Measurements from ENCODE around the gene CUX1. TPM values are rescaled to one million over a fixed set of nuclear protein-coding genes. Genes with fewer than 3 reads are reported as not detected.

The CUX1 gene
- total RNA-seq, 1 donor from 2014 or later = 18.3 TPM

DNA sequence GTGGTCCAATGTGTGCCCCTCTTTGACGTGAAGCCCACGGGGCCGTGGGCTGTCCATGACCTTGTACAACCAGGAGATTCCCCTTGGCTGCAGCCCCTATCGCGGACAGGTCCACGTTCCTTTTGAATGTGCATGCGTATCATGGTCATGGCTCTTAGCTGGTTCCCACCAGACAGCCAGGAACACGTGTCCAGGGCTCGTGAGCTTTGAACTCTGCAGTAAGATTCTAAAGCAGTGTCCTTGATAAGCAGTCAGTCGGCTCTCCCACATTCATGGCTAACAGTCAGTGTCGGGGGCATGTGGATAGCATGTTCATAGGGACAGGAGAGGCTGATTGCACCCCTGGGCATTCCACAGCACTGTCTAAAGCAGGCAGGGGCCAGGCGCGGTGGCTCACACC, 393.4 kb downstream of the CUX1 start:
- Histone ChIP-seq H3K4me1 (ENCODE audit: control insufficient read depth in 3 of 3, insufficient read depth in 3 of 3, low read length in 3 of 3) (peaks cover 10 to 14% (median 10%) of the 10 kb centered on the region in 3 donors), H3K9me3 (ENCODE audit: control insufficient read depth in 3 of 3, low read length in 3 of 3) (no peaks in the 10 kb centered on the region), H3K27me3 (ENCODE audit: control insufficient read depth in 3 of 3, insufficient read depth in 3 of 3, low read length in 3 of 3) (no peaks in the 10 kb centered on the region), H3K36me3 (ENCODE audit: control insufficient read depth in 3 of 3, insufficient read depth in 3 of 3, low read length in 3 of 3) (peaks cover 7 to 24% (median 18%) of the 10 kb centered on the region in 3 donors), H3K9ac (ENCODE audit: low read depth in 1 of 3, low read length in 3 of 3) (no peak overlapping the region), H3K4me3 (ENCODE audit: low read length in 3 of 3) (no peak overlapping the region), H3K27ac (ENCODE audit: low read depth, low read length) (no peak overlapping the region)

GRCh38 chr7:102211590-102212550, 394.4 kb downstream of the CUX1 start:
- Histone ChIP-seq H3K4me1 (ENCODE audit: control insufficient read depth in 3 of 3, insufficient read depth in 3 of 3, low read length in 3 of 3) (peaks cover 10 to 14% (median 10%) of the 10 kb centered on the region in 3 donors), H3K27ac (ENCODE audit: low read depth, low read length) (no peak overlapping the region), H3K9ac (ENCODE audit: low read depth in 1 of 3, low read length in 3 of 3) (no peak overlapping the region), H3K27me3 (ENCODE audit: control insufficient read depth in 3 of 3, insufficient read depth in 3 of 3, low read length in 3 of 3) (no peaks in the 10 kb centered on the region), H3K36me3 (ENCODE audit: control insufficient read depth in 3 of 3, insufficient read depth in 3 of 3, low read length in 3 of 3) (peaks cover 4 to 17% (median 12%) of the 10 kb centered on the region in 3 donors), H3K4me3 (ENCODE audit: low read length in 3 of 3) (no peak overlapping the region), H3K9me3 (ENCODE audit: control insufficient read depth in 3 of 3, low read length in 3 of 3) (no peaks in the 10 kb centered on the region)

DNA sequence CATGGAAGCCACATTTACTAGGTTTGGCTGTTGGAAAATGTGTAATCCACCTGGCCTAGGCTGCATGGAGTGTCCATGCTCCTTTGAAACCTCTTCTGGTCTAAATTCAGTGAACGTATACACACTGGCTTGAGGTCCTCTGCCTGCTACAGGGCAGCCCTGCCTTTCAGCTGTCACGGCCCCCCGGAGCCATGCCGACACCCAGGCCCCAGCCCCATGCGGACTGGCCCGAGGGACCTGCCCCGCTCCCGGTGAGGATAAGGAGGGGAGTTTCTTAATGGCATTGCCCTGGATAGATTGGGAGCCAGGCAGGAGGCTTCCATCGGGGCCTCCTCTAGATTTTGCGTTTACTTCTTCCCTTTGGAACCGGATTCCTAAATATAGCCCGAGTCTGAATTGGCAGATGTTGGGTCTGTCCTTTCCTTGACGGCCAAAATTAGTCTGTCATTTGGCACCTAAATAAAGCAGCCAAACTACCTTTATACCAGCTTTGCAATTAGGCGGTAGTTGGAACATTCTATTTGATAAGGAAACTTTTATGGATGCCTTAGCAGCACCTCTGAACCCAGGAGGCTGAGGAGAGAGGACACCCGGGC, 397.1 kb downstream of the CUX1 start:
- Histone ChIP-seq H3K4me1 (ENCODE audit: control insufficient read depth in 3 of 3, insufficient read depth in 3 of 3, low read length in 3 of 3) (peaks cover 10 to 14% (median 10%) of the 10 kb centered on the region in 3 donors), H3K27ac (ENCODE audit: low read depth, low read length) (no peak overlapping the region), H3K36me3 (ENCODE audit: control insufficient read depth in 3 of 3, insufficient read depth in 3 of 3, low read length in 3 of 3) (peaks cover 0 to 11% (median 4%) of the 10 kb centered on the region in 3 donors)

GRCh38 chr7:102215256-102215655, 397.8 kb downstream of the CUX1 start:
- H3K4me1 ChIP-seq (ENCODE audit: control insufficient read depth in 3 of 3, insufficient read depth in 3 of 3, low read length in 3 of 3) = peaks cover 10 to 14% (median 10%) of the 10 kb centered on the region in 3 donors
- no peak overlapping the region for H3K27ac ChIP-seq (ENCODE audit: low read depth, low read length)
- no peaks in the 10 kb centered on the region for H3K9me3 ChIP-seq (ENCODE audit: control insufficient read depth in 3 of 3, low read length in 3 of 3)
- H3K27me3 ChIP-seq (ENCODE audit: control insufficient read depth in 3 of 3, insufficient read depth in 3 of 3, low read length in 3 of 3) = no peaks in the 10 kb centered on the region
- no peak overlapping the region for H3K9ac ChIP-seq (ENCODE audit: low read depth in 1 of 3, low read length in 3 of 3)
- no peak overlapping the region for H3K4me3 ChIP-seq (ENCODE audit: low read length in 3 of 3)
- H3K36me3 ChIP-seq (ENCODE audit: control insufficient read depth in 3 of 3, insufficient read depth in 3 of 3, low read length in 3 of 3) = peaks cover 0 to 11% (median 4%) of the 10 kb centered on the region in 3 donors

More for the DNA sequence above, 397.1 kb downstream of the CUX1 start:
- Histone ChIP-seq H3K9ac (ENCODE audit: low read depth in 1 of 3, low read length in 3 of 3) (peak overlapping the region in 1 of 3 donors; percentile 40), H3K27me3 (ENCODE audit: control insufficient read depth in 3 of 3, insufficient read depth in 3 of 3, low read length in 3 of 3) (no peaks in the 10 kb centered on the region), H3K9me3 (ENCODE audit: control insufficient read depth in 3 of 3, low read length in 3 of 3) (no peaks in the 10 kb centered on the region), H3K4me3 (ENCODE audit: low read length in 3 of 3) (no peak overlapping the region)

DNA sequence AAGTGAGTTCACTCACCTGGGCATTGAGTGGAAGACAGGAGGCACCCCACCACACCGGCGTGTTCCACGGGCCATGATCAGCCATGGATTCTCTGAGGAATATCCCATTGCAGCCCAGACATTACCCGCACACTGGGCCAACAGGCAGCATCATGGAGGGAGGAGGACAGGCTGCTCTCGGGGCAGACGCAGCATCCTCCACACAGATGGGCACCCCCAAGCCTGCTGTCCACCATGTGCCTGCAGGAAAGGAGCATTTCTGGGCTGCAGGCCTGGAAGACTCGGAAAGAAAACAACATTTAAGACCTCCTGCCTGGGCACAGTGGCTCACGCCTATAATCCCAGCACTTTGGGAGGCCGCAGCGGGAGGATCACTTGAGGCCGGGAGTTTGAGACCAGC, 398.3 kb downstream of the CUX1 start:
- Histone ChIP-seq H3K27ac (ENCODE audit: low read depth, low read length) (no peak overlapping the region), H3K36me3 (ENCODE audit: control insufficient read depth in 3 of 3, insufficient read depth in 3 of 3, low read length in 3 of 3) (peaks cover 0 to 7% (median 2%) of the 10 kb centered on the region in 3 donors), H3K27me3 (ENCODE audit: control insufficient read depth in 3 of 3, insufficient read depth in 3 of 3, low read length in 3 of 3) (no peaks in the 10 kb centered on the region), H3K9me3 (ENCODE audit: control insufficient read depth in 3 of 3, low read length in 3 of 3) (no peaks in the 10 kb centered on the region), H3K4me1 (ENCODE audit: control insufficient read depth in 3 of 3, insufficient read depth in 3 of 3, low read length in 3 of 3) (peaks cover 10 to 14% (median 10%) of the 10 kb centered on the region in 3 donors), H3K4me3 (ENCODE audit: low read length in 3 of 3) (no peak overlapping the region), H3K9ac (ENCODE audit: low read depth in 1 of 3, low read length in 3 of 3) (no peak overlapping the region)

DNA sequence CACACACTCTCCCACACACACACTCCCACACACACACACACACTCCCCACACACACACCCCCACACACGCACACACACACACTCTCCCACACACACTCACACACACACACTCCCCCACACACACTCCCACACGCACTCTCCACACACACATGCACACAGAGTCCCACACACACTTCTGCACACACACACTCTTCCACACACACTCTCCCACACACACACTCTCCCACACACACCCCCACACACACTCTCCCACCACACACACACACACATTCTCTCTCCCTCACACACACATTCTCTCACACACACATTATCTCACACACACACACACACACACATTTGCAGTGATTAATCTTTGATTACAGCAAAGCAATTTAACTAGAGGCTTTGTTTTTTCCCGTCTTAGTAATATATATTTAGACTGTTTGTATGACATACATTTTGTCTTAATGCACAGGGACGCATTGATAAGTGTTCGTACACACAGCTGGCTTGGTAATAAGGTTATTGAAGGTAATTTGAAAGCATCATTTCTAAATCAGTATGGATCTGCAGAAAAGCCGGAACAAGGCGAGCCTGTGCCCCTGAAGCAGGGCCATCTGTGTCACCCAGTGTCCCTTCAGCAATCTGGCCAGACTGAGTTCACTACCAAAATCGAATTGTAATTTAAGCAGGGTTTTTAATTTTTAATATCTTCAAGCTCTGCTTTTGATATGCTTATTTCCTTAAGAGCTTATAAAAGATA, 399.3 kb downstream of the CUX1 start:
- no peaks in the 10 kb centered on the region for H3K27me3 ChIP-seq (ENCODE audit: control insufficient read depth in 3 of 3, insufficient read depth in 3 of 3, low read length in 3 of 3)
- H3K4me3 ChIP-seq (ENCODE audit: low read length in 3 of 3) = no peak overlapping the region
- peaks cover 10 to 14% (median 10%) of the 10 kb centered on the region in 3 donors for H3K4me1 ChIP-seq (ENCODE audit: control insufficient read depth in 3 of 3, insufficient read depth in 3 of 3, low read length in 3 of 3)
- H3K36me3 ChIP-seq (ENCODE audit: control insufficient read depth in 3 of 3, insufficient read depth in 3 of 3, low read length in 3 of 3) = peaks cover 0 to 3% (median 2%) of the 10 kb centered on the region in 3 donors
- H3K27ac ChIP-seq (ENCODE audit: low read depth, low read length) = no peak overlapping the region
- H3K9me3 ChIP-seq (ENCODE audit: control insufficient read depth in 3 of 3, low read length in 3 of 3) = no peaks in the 10 kb centered on the region
- no peak overlapping the region for H3K9ac ChIP-seq (ENCODE audit: low read depth in 1 of 3, low read length in 3 of 3)

DNA sequence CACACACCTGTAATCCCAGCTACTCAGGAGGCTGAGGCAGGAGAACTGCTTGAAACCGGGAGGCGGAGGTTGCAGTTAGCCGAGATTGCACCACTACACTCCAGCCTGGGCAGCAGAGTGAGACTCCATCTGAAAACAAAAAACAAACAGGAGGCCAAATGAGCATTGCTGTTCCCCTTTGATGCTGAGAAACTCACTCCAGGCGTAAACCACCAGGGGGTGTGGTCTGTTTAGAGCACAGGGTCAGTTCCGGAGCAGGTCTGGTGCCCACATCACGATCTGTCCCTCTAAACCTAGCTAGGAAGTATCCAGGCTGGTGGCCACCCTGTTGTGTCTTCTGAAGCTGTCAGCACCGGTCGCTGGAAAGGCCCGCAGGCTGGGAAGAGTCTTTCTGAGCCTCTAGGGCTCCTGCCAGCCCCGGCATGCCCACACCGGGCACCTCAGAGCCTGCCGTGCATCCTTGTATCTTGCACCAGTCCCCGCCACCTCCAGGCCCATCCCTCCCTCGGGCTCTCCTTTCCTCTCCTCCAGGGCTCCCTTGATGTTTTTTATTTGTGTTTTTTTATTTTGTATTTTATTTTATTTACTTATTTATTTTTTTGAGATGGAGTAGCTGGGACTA, 402.9 kb downstream of the CUX1 start:
- Histone ChIP-seq H3K9ac (ENCODE audit: low read depth in 1 of 3, low read length in 3 of 3) (no peak overlapping the region), H3K36me3 (ENCODE audit: control insufficient read depth in 3 of 3, insufficient read depth in 3 of 3, low read length in 3 of 3) (peaks cover 0 to 3% (median 0%) of the 10 kb centered on the region in 3 donors), H3K27me3 (ENCODE audit: control insufficient read depth in 3 of 3, insufficient read depth in 3 of 3, low read length in 3 of 3) (no peaks in the 10 kb centered on the region), H3K4me1 (ENCODE audit: control insufficient read depth in 3 of 3, insufficient read depth in 3 of 3, low read length in 3 of 3) (no peaks in the 10 kb centered on the region), H3K27ac (ENCODE audit: low read depth, low read length) (no peak overlapping the region), H3K9me3 (ENCODE audit: control insufficient read depth in 3 of 3, low read length in 3 of 3) (no peaks in the 10 kb centered on the region), H3K4me3 (ENCODE audit: low read length in 3 of 3) (no peak overlapping the region)

- no peak overlapping the region for H3K9ac ChIP-seq (ENCODE audit: low read depth in 1 of 3, low read length in 3 of 3)
- no peaks in the 10 kb centered on the region for H3K4me1 ChIP-seq (ENCODE audit: control insufficient read depth in 3 of 3, insufficient read depth in 3 of 3, low read length in 3 of 3)
- H3K4me3 ChIP-seq (ENCODE audit: low read length in 3 of 3) = no peak overlapping the region
- H3K9me3 ChIP-seq (ENCODE audit: control insufficient read depth in 3 of 3, low read length in 3 of 3) = no peaks in the 10 kb centered on the region
- no peak overlapping the region for H3K27ac ChIP-seq (ENCODE audit: low read depth, low read length)
- H3K36me3 ChIP-seq (ENCODE audit: control insufficient read depth in 3 of 3, insufficient read depth in 3 of 3, low read length in 3 of 3) = peaks cover 0 to 3% (median 0%) of the 10 kb centered on the region in 3 donors
- H3K27me3 ChIP-seq (ENCODE audit: control insufficient read depth in 3 of 3, insufficient read depth in 3 of 3, low read length in 3 of 3) = no peaks in the 10 kb centered on the region
These were observed 403.8 kb downstream of the CUX1 start for GRCh38 chr7:102220960-102221800.

- H3K4me1 ChIP-seq (ENCODE audit: control insufficient read depth in 3 of 3, insufficient read depth in 3 of 3, low read length in 3 of 3) = no peaks in the 10 kb centered on the region
- H3K36me3 ChIP-seq (ENCODE audit: control insufficient read depth in 3 of 3, insufficient read depth in 3 of 3, low read length in 3 of 3) = peaks cover 0 to 3% (median under 1%) of the 10 kb centered on the region in 3 donors
- no peak overlapping the region for H3K4me3 ChIP-seq (ENCODE audit: low read length in 3 of 3)
- H3K27me3 ChIP-seq (ENCODE audit: control insufficient read depth in 3 of 3, insufficient read depth in 3 of 3, low read length in 3 of 3) = no peaks in the 10 kb centered on the region
- H3K27ac ChIP-seq (ENCODE audit: low read depth, low read length) = no peak overlapping the region
- no peak overlapping the region for H3K9ac ChIP-seq (ENCODE audit: low read depth in 1 of 3, low read length in 3 of 3)
- H3K9me3 ChIP-seq (ENCODE audit: control insufficient read depth in 3 of 3, low read length in 3 of 3) = no peaks in the 10 kb centered on the region
These were observed 404.5 kb downstream of the CUX1 start for GRCh38 chr7:102221961-102222360.

All from skeletal muscle tissue (tissue), 4 donors.